Chondrocyte (in vitro differentiated cells): ENCODE measurements around the gene HNMT. TPM values are rescaled to one million over a fixed set of nuclear protein-coding genes. Genes with fewer than 3 reads are reported as not detected.

ENCODE experiments used
- DNase-seq: peaks from one replicate; pipeline ENCODE4 v3.0.0; 2021; ENCODE audit warnings: mixed read lengths, low spot score
- H3K27ac Mint-ChIP-seq: one replicate; pipeline ENCODE4 v1.8.0; 2021; ENCODE audit warnings: mild to moderate bottlenecking, moderate library complexity, mixed read lengths; ENCODE audit not compliant: unreplicated experiment
- H3K27me3 Mint-ChIP-seq: 2 replicates; pipeline ENCODE4 v1.8.0; 2021; ENCODE audit warnings: low read depth, mixed read lengths
- H3K36me3 Mint-ChIP-seq: 2 replicates; pipeline ENCODE4 v1.8.0; 2021; ENCODE audit warnings: low read depth, mixed read lengths
- H3K4me1 Mint-ChIP-seq: 2 replicates; pipeline ENCODE4 v1.8.0; 2021; ENCODE audit warnings: low read depth, mild to moderate bottlenecking, mixed read lengths
- H3K4me3 Mint-ChIP-seq: one replicate; pipeline ENCODE4 v1.8.0; 2021; ENCODE audit warnings: mild to moderate bottlenecking, moderate library complexity, mixed read lengths; ENCODE audit not compliant: unreplicated experiment
- H3K9me3 Mint-ChIP-seq: 2 replicates; pipeline ENCODE4 v1.8.0; 2021; ENCODE audit warnings: low read depth, mixed read lengths
- CTCF ChIP-seq: fragments of 200-600 bp; sonication (generic); IDR thresholded peaks from 2 replicates; pipeline ENCODE4 v1.5.0; 2021; ENCODE audit warnings: antibody characterized with exemption, mild to moderate bottlenecking, moderate library complexity
- total RNA-seq: library from RNA; stranded (reverse); gene quantifications from 3 replicates; pipeline ENCODE4 v1.2.1, GENCODE V29; 2021

Gene HNMT
- total RNA-seq, 1 donor from 2014 or later, result 4.6 TPM

- Mint-ChIP-seq H3K36me3 (peaks cover 2% of the 10 kb centered on the region), H3K9me3 (no peaks in the 10 kb centered on the region), H3K4me1 (peaks cover 3% of the 10 kb centered on the region), H3K4me3 (no peak overlapping the region), H3K27me3 (no peaks in the 10 kb centered on the region), H3K27ac (no peak overlapping the region)
- no peak for TF ChIP-seq CTCF
- no peak for DNase-seq
These were observed 11.3 kb downstream of the HNMT start for GRCh38 chr2:137975280-137976271.

DNA sequence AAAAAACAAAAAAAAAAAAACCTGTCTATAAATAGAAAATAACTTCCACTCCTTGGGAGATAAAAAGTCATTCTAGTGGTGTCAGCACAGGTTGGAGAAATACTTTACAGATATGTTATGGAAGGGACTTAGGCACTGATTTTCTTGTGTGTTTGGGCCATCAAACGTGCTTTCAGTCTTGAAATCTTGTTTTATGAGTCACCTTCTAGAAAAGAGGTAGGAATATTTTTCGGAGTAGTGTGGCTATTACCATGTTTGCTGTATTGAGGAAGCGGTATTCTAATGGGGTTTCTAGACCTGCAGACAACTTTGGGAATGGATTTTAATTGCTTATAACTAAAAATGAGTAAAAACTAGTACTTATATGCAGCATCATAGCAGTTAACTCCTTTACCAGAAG is 12.0 kb downstream of the HNMT start:
- no peak for DNase-seq
- Mint-ChIP-seq H3K27ac (no peak overlapping the region), H3K4me1 (peaks cover 6% of the 10 kb centered on the region), H3K36me3 (peaks cover 2% of the 10 kb centered on the region), H3K4me3 (no peak overlapping the region), H3K27me3 (no peaks in the 10 kb centered on the region), H3K9me3 (no peaks in the 10 kb centered on the region)
- no peak for TF ChIP-seq CTCF

DNA sequence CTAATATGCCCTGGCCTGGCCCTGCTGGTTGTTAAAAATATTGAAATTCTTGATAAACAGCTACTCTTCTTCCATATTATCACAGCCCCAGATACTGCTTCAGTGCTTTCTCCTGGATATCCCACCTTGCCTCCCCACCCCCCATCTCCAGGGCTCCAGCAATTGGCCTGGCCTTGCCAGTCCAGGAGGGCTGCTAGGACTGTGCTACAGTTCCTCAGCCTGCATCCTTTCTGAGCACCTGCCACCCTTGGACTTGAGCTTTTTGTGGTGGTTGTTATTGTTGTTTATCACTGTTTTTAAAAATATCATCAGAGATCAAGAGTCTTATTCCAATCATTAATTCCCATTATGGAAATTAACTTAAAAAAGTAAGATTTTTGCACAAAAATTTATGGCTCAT is 13.5 kb downstream of the HNMT start:
- DNase-seq, result no peak
- Mint-ChIP-seq H3K36me3 (peaks cover 2% of the 10 kb centered on the region), H3K4me3 (no peak overlapping the region), H3K27ac (no peak overlapping the region), H3K9me3 (no peaks in the 10 kb centered on the region), H3K27me3 (no peaks in the 10 kb centered on the region), H3K4me1 (peaks cover 7% of the 10 kb centered on the region)
- TF ChIP-seq CTCF, result no peak

GRCh38 chr2:137980459-137980858 is 16.2 kb downstream of the HNMT start:
- no peaks in the 10 kb centered on the region for H3K9me3 Mint-ChIP-seq
- no peaks in the 10 kb centered on the region for H3K27me3 Mint-ChIP-seq
- TF ChIP-seq CTCF, result no peak
- peaks cover 1% of the 10 kb centered on the region for H3K36me3 Mint-ChIP-seq
- peaks cover 9% of the 10 kb centered on the region for H3K4me1 Mint-ChIP-seq
- no peak overlapping the region for H3K4me3 Mint-ChIP-seq
- no peak overlapping the region for H3K27ac Mint-ChIP-seq
- no peak for DNase-seq

DNA sequence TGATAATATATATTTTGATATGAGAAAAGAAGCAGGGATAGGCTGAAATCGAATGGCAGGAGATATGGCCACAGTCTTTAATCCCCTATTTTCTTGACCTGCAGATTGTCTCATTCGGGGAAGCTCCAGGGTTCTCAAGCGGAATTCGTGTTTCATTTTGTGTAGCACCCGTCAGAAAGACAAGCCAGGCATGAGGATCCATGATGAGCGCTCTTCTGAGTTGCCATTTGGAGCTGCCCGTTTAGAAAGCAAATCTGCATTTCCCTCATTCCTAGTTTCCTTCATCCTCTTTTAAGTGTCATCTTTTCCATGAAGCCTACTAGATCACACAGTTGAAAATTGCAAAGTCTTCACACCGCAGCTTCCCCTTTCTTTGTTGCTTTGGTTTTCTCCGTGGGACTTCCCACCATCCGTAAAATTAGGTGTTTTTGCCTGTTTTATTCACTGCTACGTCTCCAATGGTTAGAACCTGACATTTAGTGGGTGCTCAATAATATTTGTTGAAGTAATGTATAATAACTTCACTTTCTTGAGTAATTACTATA is 16.9 kb downstream of the HNMT start:
- Mint-ChIP-seq H3K27me3 (no peaks in the 10 kb centered on the region), H3K9me3 (no peaks in the 10 kb centered on the region), H3K4me1 (peaks cover 9% of the 10 kb centered on the region), H3K4me3 (no peak overlapping the region), H3K27ac (no peak overlapping the region), H3K36me3 (no peaks in the 10 kb centered on the region)
- TF ChIP-seq CTCF, result no peak
- DNase-seq, result no peak
